Hippocampal formation (tissue), 2 donors: ENCODE results near the gene NRIP1.

ENCODE experiments used
- DNase-seq, 2 donors: peaks; one replicate each; lab custom pipeline; 2025; lab: John Stamatoyannopoulos, UW

Gene NRIP1, protein sequence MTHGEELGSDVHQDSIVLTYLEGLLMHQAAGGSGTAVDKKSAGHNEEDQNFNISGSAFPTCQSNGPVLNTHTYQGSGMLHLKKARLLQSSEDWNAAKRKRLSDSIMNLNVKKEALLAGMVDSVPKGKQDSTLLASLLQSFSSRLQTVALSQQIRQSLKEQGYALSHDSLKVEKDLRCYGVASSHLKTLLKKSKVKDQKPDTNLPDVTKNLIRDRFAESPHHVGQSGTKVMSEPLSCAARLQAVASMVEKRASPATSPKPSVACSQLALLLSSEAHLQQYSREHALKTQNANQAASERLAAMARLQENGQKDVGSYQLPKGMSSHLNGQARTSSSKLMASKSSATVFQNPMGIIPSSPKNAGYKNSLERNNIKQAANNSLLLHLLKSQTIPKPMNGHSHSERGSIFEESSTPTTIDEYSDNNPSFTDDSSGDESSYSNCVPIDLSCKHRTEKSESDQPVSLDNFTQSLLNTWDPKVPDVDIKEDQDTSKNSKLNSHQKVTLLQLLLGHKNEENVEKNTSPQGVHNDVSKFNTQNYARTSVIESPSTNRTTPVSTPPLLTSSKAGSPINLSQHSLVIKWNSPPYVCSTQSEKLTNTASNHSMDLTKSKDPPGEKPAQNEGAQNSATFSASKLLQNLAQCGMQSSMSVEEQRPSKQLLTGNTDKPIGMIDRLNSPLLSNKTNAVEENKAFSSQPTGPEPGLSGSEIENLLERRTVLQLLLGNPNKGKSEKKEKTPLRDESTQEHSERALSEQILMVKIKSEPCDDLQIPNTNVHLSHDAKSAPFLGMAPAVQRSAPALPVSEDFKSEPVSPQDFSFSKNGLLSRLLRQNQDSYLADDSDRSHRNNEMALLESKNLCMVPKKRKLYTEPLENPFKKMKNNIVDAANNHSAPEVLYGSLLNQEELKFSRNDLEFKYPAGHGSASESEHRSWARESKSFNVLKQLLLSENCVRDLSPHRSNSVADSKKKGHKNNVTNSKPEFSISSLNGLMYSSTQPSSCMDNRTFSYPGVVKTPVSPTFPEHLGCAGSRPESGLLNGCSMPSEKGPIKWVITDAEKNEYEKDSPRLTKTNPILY (N-terminal part only)

DNA sequence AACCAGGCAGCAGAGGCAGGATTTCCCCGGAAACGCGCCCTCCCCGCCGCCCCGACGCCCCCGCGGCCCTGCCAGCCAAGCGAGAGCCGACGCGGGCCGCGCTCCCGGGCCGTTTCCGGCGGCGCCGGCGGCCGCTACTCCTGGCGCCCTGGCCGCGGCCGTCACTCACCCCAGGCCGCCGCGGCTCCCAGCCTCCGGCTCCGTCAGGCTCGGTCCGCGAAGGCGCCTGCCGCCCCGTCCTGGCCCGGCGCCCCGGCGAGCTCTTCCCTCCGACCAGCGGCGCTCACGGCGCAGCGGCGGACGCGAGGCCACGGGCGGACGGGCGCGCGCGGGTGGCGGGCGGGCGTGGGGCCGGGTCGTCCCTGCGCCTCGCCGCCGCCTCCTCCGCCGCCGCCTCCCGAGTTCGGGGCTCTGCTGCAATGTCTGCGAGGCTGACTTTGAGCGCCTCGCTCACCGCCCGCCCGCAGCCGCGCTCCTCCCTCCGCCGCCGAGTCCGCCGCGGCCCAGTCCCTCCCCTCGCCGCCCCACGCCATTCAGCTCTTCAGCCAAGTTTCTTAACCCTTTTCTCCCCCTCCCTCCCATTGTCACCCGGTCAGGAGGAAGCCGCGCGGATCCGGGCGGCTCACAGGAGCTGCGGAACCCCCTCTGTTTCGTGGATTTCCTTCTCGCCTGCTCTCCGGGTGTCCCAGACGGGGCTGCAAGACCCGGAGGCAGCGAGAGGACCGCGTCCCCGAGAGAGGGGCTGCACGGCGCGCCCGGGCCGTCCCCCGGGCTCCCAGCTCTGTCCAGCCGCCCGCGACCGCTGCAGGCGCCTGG, at the start of gene NRIP1:
TSS of gene NRIP1 (minus strand) at position 425 of the 816 bp plus-strand sequence. CDS start 96,808 bp downstream, outside the sequence.
- peak; percentile 88 to 92 for DNase-seq

DNA sequence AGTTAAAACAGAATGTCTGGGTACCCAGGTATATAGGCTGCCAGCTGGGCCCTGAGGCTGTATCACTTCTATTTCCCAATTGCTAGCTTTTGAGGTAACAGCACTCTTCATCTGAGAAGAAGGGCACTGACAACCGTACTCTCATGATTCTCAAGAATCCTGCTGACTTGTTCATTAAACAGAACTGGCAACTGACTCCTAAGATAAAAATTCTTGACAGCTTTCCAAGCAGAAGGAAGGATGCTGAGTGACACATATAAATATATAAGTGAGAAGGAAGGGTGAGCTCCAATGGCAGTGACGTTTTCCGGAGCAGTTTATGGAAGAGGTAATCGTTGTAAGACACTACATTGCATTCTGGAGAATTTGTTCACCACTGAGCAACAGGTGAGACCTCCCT, 48.1 kb upstream of the NRIP1 start:
- DNase-seq, result no peak

DNA sequence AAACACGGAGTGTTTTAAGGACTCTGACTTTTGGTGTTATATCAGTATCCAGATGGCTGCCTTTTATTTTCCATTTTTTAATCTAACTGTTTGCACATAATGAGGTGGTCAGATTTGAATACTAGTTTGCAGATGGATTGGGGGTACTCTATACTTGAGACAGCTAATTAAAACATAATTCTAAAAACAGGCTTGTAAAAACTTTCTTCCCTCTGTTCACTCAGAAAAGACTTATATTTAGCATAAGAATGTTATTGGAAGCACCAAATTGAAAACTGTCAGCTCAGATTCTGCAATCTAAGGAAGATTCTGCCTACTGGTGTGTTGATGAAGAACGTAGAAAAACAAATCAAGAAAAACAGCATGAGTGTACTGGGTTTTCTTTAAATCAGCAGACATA, 44.0 kb upstream of the NRIP1 start:
- DNase-seq, result no peak

DNA sequence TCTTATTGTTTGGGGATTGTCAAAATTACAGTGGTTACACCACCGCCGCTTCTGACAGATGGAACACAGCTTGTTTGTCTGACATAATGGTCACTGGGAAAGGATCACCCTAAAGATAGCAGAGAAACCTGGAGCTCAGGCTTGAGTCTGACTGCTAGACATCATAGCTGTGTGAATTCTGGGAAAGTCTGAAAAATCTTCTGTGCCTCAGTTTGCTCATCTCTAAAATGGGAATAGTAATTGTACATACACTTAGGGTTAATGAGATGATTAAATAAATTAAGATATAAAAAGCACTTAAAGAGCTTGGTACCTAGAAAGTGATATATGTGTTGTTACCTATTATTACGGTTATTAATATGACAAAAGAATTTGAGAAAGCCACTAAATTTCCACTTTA, 39.7 kb upstream of the NRIP1 start:
- DNase-seq, result no peak

DNA sequence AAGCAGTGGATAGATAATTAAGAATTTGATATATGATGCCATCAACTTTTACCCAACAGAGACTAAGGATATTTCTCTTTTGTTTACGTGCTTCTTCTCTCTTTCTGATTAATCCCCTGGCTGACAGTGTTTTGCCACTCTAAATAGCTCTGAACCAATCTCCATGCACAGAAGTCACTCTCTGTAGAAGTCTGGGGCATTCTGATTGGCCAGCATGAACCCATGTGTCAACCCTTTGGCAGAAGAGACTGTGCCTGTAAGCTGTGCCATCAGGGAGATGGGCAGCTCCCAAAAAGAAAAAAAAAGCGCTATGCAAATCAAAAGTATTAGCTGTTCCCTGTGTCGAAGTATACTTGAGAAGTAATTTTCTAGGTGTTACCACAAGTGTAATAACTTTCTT, 34.1 kb upstream of the NRIP1 start:
- DNase-seq, result no peak

DNA sequence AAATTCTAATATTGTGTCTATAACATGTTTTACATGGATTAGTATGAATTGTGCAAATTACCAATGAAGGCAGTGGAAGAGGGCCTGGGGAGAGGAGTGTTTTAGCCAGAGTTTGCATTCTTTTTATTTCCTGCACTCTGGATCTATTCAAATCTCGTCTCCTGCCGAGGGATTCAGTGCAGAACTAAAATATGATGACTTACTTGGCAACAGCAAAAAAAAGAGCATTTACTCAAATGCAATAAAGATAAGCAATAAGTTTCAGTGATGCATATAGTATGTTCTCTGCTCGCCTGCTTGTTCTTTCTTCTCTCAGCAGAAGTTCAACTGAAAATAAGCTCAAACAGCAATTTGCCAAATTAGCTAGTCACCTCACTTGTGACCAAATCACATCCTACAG, 33.4 kb upstream of the NRIP1 start:
- no peak for DNase-seq

DNA sequence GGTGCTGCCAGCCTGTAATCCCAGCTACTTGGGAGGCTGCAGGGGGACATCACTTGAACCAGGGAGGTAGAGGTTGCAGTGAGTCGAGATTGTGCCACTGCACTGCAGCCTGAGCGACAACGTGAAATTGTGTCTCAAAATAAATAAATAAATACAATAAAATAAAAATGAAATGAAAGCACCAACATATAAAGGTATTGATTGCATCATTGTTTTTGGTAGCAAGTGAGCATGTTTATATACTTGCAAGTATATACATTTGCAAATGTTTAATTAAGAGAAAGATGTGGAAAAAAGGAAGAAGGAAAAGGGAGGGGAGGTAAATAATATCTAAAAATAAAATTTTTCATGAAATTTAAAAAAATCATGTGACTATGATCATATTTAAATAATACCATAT, 32.8 kb upstream of the NRIP1 start:
- DNase-seq, result no peak

DNA sequence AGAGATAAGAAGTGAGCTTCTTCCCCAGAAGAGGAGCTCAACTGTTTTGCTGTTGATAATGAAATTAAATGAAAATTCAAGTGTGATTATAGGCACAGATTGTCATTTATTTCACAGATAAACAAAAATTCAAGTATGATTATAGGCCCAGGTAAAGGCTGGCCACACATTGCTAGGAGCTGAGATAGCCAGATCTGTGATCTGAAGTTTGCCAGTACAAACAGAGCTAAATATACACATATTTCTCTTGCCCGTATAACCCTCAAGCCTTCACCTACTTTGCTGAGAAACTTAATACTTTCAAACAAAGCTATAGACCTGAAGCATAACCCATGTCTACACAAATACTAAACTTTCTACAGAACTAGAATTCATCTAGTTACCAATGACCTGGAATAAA, 31.3 kb upstream of the NRIP1 start:
- DNase-seq, result no peak

DNA sequence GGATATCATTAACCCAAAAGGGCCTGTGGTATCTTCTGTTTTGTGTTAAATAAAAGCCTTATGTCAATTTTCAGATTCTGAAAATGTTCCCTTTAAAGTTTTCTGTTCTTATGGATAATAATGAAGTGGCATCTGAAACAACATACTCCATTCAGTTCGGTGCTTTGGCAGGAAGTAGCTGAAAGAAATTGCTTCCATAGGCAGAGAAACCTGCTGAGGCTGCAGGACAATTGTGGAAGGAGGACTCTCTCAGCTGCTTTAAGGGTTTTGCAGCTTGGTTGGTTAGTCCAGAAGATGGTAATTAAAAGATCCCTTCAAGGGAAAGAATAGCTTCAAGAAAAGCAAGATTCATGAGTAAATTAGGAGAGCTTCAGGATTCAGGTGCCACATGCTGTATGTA, 30.5 kb upstream of the NRIP1 start:
- DNase-seq, result no peak

DNA sequence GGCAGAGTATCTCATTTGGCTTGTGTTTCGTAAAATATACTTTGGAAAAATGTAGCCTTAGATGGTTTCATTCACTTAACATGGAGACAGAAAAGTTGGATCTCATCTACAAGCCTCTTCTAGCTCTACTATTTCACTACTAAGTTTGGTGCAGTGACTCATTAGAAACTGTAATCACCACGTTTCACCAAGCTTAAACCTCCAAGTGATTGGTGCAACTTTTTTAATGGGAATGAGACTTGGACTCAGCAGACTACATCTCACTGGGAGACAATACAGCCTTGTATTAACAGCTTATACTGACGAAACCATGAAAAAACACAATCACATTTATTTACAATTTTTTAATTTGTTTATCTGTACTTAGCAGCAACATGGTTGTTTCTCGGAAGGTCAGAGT, 29.9 kb upstream of the NRIP1 start:
- no peak for DNase-seq

DNA sequence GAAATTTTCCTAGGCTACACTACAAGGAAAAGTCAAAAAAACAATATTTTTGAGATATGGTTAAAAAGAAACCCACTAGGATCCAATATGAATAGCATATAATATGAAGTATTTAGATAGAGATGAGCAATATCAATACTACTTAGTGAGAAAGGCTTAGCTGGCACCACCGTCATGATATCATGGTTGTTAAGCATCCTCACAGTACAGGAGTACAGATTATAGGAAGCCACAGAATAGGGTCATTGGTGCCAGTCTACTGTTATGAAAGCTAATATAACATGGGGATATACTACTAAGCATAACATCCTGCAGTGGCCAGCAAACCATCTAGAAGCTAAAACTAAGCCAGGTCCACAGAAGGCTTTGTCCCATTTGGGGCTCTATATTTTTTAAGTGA, 28.4 kb upstream of the NRIP1 start:
- no peak for DNase-seq

DNA sequence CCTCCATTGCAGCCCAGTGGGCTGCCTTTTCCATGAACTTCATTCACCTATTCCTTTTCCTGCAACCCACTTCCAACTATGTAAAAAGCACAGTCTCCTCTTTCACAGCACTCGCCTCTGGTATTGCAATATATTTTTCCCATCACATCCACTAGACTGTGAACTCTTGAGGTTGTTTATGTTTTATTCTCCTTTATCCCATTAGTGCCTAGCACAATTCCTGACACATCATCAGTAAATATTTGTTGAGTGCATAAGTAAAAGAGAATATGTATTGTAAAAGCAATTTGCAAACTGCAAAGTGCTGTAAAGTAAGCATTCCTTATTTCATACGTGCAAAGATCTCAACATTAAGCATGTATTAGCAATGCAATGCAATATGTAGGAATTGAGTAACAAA, 27.9 kb upstream of the NRIP1 start:
- DNase-seq, result no peak

DNA sequence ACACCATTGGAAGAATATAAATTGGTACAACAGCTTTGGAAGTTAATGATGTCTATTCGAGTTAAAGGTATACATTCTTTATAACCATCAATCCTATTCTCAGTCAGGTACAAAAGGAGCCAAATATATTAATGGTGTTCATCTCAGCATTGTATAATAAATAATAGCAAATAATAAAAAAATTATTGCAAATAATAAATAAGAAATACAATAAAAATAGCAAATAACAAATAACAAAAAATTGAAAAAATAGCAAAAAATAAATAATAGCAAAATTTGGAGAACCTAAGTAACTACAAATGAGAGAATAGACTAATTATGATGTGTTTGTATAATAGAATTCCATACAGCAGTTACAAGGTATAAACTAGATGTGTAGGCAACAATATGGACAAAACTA, 25.6 kb upstream of the NRIP1 start:
- DNase-seq, result no peak

DNA sequence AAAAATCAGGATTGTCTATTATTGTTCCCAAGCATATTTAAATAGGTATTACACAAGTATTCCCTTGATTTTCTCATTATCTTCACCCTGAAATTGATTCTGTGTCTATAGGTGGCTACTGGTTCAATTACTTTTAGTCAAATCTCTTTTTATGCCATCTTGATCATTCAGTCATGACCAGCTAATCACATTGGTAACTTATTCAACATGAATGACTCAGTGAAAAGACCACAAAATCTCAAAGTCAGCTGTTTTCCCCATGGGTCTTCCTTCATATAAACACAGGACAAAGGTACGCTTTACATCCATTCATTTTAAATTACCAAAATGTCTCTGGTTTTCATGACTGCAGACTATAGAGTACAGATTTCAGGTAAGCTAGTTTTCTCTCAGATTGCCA, 23.7 kb upstream of the NRIP1 start:
- no peak for DNase-seq

DNA sequence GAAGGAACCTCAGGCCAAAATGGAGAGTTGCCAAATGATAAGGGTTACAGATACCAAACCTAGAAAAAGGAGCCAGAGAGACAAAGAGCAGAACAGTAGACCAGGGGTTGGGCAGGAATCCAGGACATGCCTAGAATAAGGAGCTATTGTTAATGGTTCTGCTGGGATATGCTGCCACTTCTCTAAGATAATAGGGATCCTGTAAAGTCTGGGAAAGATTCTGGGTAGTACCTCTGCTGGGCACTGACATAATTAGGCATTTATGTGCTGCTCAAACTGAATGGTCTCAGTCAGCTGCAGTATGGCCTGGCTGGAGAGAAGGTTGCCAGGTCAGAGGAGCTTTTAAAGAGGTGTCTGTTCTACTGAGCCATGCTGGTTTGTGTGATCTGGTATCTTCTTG, 19.9 kb upstream of the NRIP1 start:
- no peak for DNase-seq

DNA sequence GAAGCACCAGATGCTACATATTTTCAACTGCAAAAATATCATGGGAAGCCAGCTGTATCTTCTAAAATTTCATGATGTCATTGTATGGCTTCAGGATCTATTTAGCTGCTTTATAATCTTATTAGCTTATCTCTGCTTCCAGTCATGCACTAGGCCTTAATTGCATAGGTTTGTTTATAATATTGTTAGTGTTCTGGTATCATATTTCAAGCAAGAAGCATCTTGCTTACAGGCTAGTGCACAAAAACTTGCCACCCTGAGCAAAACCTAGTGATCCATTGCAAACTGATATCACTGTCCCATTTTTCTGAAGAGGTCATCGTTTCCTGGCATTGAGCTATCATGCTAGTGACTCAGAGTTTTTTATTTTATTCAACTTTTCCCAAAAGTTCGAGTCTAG, 15.7 kb upstream of the NRIP1 start:
- DNase-seq, result no peak

DNA sequence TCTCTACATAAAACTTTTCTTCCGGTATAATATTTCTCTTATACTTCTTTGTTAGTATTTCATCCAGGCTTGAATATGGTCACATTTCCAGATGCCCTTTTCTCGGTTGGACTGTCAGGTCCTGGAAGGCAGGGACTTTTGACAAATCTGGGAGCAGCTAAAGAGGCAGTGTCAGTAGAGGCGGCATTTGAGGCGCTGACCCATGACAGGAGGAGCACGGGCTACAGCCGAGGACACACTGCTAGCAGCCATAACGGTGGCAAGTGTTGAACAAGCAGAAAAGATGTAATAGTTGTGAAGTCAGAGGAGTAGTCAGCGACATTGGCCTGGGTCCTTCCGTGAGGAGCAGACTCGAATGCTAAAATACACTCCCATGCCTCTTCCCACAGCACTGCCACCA, 14.5 kb upstream of the NRIP1 start:
- no peak for DNase-seq

DNA sequence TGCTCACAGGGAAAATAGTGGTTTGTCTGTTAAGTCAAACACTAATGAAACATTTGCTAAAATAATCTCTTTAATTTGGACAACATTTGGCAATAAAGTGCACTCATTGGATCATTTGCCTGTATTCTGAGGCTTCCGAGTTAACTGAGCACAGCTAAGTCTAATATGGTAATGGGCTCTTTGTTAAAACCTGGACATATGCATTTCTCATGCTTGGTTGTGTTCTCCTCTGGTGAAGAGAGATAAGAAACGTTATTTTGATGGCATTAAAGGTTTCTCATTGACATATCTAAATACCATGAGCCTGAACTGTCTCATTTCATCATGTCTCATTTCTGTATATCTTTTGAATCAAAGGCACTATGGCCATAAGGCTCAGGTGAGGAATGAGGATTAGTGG, 13.4 kb upstream of the NRIP1 start:
- no peak for DNase-seq

DNA sequence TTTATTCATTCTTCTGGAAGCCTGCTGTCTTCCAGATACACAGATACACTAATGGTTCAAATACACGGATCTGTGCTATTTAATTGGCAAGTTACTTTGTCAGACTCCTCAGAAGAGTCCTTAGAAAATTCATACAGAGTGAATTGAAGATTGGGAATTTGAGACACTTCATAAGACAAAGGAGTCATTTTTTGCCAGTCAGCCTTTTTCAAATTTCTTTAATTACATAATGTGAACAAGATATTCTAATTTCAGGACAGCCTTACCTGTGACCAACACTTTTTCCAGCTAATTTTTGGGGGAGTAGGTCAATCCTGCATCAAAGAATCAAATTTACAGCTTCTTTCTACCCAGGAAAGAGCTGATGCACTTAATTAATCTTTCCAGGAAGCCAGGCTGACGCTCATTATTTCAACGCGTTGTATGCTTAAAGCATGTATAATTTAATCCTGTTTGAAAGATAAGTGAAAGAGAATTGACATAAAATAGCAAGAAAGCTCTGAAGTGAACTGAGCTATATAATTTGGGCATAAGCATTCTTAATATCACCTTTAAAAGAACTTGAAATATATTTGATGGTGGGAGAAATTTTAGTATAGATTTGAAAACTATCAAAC, 12.8 kb upstream of the NRIP1 start:
- DNase-seq, result no peak

DNA sequence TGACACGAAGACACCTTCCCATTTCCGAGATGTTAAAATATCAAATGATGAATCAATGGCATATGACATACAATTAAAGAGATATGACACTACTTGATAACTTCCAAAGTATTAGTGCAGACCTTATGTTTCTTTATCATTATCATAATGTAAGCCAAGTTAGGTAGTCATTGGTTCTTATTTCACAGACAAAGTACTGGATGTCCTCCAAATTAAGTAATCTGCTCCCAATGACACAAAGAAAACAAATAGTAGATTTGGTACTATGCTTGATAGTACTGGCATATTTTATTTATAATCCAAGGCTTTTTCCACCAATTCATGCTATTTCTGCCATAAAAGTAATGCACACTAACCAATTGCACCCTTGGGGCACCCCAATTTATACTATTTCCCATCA, 11.9 kb upstream of the NRIP1 start:
- DNase-seq, result no peak

DNA sequence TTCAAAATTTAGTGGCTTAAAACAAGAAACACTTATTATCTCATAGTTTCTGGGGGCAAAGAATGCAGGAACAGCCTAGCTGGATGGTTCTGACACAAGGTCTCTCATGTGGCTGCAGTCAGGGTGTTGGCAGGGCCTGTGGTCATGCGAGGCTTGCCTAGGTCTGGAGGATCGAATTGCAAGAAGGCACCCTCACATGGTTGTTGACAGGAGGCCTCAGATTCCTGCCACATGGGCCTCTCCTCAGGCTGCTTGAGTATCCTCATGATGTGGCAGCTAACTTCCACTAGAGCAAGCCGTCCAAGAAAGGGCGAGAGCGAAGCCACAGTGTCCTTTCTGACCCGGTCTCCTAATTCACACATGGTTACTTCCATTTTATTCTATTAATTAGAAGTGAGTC, 6.2 kb upstream of the NRIP1 start:
- DNase-seq, result no peak
